Activated T-helper 1 cell treated with Interleukin-2 at 50 U/mL for 16 hours (primary cell): Measurements from ENCODE around the gene SCRG1.

Experiments used
- DNase-seq: peaks from one replicate; pipeline ENCODE4 v3.0.0-alpha.2; 2020; ENCODE audit warnings: low read depth

The SCRG1 gene

DNA sequence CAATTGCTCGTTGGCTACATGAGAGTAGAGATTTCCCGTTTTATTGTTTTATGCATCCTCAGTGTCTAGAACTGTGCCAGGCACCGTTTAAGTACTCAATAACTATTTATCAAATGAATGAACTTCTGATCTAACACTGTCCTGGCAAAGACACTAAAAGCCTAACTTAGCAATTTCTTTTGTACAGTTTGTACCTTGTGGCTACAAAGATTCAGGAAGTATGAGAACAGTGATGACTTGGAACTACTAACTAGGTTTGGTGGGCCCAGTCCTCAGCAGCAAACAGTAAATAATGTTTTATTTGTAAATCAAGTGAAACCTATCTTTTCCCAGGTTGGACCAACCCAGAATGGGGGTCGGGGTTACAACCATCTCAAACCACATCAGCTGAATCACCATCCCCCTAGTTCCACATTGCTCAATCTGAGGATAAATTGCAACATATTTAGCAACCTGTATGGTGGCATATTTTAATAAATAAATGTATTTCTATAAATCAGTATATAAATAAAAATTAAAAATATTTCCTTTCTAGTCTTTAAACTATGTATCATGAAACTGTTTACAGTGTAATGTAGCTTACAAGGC lies 12.3 kb upstream of the SCRG1 start:
- DNase-seq, result no peak

DNA sequence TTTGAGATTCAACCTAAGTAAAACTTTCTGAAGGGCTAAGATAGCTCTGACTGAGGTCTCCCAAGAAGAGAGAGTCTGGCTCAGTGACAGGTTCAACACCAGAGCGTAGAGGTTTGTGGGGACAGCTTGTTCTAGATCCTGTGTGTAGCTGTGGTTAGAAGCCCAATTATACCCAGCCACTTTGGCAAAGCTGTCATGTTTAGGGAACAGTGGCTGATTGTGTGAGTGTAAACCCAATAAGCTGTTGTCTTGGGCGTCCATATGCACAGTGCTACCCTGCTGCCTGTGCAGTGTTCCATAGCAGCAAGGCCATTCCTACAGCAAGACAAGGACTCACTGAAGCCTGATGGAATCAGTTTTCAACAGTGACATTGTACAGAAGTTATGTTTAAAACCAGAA lies 11.2 kb upstream of the SCRG1 start:
- no peak for DNase-seq

DNA sequence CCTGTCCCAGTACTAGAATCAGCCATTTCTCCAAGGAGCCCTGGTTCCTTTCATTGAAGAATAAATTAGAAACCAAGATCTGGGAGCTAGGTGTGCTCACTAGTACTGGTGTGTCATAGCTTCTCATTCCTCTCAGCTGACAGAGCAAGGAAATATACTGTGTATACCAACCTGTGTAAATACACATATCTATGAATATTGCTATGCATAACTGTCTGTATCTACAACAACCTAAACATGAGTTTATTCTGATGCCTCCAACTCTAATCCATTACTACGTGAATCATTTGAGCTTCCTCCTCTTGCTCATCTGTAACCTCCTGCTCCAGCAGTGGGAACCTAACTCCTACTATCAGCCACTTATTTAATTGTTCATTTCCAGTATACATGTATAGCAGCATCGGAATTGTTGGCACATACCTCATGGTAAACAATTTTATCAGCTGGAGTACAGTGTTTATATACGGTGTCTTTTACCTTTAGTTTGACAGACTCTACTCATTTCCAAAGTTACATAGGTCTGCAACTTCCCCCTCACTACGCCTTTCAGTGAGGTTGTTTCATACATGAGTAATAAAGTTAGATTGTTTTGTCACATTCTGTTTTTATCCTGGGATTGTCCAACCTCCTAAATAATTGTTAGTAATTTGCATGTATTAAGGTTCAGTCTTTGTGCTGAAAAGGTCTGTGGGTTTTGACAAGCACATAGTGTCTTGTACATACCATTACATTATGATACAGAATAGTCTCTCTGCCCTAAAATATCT lies 7.1 kb upstream of the SCRG1 start:
- no peak for DNase-seq

DNA sequence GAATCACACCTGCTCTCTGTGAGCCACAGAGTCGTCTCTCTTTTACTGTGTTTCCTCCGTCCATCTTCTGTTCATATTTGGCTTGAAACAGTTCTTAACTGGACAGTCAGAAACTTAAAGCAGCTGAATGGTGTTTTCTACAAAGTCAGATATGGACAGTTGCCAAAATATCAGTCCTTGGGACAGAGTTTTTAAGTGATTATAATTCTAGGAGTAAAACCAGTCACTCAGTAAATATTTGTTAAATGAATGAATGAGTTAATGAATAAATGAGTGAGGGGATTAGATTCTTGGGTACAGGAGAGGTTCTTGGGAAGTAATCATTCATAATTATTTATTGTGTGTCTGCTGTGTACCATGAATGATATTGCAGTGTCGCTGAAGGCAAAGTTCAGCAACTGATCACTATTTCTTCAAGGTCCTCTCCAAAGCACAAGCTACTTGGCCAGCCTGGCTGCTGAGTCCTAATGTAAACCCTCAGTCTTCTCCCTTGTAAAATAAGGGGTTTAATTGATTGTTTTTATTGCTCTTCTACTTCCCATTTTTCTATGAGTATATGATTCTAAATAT lies 5.5 kb upstream of the SCRG1 start:
- DNase-seq, result no peak

DNA sequence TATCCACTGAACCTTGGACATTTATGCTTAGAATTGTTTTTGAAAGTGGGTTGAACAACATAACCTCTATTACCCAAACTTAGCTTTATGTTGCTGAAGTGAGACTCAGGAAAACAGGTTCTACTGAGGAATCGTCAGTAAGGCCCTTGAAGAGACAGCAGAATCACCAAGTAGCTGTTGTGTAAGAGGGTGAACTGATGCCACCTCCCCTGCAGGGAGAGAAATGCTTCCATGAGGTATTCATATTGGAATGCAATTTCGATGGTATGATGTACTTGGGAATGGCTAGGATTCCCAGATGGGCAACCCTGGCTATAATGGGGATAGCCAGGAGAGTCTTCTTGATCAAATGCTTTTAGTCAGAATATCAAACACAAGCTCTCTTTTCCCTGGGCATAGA lies 4.1 kb upstream of the SCRG1 start:
- DNase-seq, result no peak

DNA sequence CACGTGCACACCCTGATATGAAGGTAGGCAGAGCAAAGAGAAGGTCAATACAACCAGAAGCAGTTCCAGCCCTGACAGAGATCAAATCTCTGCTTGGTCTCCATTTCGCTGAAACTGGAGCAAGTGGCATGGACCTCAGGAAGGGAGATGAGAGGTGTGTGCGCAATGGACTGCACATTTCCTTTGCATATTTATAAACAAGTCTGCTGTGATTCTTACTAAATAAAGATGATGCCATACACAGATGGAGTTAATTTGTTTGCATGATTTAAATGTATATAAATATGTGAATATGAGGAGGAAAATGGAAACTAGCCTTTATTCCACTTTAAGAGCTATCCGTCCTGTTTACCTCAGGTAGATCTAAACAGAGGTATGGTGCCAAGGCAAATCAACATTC lies 2.1 kb upstream of the SCRG1 start:
- DNase-seq, result no peak

DNA sequence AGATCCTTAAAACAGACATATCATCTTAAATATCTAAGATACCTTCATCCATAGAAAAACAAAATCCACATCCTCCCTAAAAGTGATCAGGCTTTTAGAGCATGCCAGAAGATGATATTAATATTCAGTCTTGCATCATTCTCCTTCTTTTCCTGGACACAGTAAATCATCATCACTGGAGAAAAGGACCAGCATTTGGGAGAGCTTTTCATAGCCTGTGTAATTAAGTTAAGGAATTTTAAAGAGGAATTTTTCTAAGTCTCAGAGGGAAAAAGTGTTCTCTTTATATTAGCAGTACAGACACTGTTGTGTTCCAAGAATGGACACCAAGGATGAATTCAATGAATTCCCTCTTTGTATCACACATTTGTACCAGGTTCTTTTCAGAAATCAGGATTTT lies 696 bp downstream of the SCRG1 start:
- DNase-seq, result no peak

DNA sequence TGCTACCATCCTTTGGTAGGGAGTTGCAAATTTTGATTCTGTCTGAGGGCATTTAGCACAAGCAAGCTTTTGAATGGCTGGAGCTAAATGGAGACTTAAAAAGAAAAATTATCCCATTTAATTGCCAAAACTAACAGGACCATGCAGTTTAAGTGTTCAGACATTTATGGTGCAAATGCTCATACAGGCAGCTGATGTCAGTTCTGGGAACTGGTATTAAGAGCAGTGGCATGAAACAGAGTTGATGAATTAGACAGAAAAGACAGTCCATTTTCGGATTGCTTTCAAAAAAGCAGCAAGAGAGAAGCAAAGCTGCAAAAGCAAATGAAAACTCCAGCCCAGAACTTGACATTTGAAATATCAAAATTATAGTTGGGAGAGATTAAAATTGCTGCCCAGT lies 1.3 kb downstream of the SCRG1 start:
- DNase-seq, result no peak

DNA sequence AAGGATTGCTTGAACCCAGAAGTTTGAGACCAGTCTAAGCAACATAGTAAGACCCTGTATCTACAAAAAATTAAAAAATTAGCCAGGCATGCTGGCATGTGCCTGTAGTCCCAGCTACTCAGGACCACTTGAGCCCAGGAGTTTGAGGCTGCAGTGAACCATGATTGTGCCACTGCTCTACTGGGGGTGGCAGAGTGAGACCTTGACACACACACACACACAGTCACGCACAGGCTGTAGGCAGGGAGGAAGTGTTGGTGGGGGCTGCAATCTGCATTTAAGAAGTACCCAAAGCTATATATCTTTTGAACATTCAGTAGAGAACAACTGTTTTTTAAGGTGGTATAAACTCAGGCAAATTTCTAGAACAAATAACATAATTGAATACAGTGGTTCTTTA lies 7.2 kb downstream of the SCRG1 start:
- DNase-seq, result no peak

DNA sequence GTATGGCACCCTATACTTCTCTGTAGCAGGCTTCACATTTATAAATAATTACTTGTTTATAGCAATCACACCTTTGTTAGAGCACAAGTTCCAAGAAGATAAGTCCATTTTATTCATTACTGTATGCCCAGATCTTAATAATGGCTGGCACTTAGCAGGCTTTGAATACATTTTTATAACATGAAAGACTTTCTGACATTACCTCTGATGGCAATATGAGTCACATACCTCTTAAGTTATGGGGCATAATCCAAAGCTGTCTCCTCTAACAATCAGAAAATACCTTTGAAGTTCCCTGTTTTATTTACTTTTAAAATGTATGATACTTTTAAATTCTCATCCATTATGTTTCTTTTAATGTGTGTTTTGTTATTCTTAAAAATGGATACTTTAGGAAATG lies 12.2 kb downstream of the SCRG1 start:
- no peak for DNase-seq

DNA sequence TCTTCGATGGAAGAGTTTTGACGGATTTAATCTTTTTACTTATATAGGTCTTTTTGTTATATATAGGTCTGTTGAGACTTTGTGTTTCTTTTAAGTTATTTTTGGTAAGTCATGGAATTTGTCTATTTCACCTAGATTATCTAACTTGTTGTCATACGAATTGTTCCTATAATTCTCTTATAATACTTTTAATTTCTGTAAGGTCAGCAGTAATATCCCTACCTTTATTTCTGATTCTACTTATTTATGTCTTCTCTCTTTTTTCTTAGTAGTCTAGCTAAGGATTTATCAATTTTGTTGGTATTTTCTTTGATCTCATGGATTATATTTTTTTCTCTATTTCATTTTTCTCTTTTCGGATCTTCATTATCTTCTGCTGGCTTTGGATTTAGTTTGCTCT lies 16.6 kb downstream of the SCRG1 start:
- DNase-seq, result no peak

DNA sequence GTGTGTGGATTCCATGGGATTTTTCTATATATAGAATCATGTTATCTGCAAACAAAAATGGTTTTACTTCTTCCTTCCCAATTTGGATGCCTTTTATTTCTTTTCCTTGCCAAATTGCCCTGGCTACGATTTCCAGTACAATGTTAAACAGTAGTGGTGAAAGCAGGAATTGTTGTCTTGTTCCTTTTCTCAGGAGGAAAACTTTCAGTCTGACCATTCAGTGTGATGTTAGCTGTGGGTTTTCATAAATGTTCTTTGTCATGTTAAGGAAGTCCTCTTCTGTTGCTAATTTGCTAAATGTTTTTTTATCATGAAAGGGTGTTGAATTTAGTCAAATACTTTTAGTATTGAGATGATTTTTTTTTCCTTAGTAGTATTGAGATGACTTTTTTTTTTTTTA lies 17.3 kb downstream of the SCRG1 start:
- DNase-seq, result no peak

DNA sequence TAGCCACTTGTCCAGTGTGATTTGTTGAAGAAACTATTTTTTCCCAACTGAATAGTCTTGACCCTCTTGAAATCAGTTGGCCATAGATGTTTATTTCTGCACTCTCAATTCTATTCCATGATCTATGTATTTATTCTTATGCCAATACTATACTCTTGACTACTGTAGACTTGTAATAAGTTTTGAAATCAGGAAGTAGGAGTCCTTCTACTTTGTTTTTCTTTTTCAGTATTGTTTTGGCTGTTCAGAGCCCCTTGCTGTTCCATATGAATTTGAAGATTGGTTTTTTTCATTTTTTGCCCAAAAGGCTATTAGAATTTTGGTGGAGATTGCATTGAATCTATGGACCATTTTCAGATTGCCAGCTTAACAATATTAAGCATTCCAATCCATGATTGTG lies 17.9 kb downstream of the SCRG1 start:
- no peak for DNase-seq

DNA sequence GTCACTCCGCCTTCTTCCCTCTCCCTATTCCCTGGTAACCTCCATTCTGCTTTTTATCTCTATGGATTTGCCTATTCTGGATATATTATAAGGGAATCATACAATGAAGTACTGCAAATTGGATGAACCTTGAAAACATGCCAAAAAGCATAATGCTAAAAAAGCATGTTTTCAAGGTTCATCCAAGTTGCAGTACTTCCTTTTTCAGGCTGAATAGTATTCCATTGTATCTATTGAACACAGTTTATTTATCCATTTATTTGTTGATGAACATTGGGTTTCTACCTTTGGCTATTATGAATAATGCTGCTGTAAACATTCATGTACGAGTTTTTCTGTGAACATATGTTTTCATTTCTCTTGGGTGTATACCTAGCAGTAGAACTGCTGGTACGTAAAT lies 19.0 kb downstream of the SCRG1 start:
- no peak for DNase-seq

DNA sequence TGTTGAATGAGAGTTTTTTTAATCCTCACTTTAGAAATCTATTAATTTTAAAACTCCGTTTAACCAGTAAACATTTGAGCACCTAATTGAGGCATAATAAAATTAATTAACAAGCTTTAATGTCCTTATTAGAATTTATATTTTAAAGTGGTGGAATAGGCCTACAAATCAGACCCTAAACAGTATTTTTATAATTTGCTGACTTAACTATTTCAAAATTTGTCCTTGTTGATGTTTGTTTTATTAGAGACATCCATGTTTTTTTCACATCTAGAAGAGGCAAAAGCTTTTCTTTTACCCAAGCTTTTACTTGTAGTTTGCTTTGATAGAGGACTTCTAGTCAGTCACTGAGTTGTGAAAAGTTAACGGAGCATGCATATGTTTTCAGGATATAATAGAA lies 24.3 kb downstream of the SCRG1 start:
- no peak for DNase-seq

DNA sequence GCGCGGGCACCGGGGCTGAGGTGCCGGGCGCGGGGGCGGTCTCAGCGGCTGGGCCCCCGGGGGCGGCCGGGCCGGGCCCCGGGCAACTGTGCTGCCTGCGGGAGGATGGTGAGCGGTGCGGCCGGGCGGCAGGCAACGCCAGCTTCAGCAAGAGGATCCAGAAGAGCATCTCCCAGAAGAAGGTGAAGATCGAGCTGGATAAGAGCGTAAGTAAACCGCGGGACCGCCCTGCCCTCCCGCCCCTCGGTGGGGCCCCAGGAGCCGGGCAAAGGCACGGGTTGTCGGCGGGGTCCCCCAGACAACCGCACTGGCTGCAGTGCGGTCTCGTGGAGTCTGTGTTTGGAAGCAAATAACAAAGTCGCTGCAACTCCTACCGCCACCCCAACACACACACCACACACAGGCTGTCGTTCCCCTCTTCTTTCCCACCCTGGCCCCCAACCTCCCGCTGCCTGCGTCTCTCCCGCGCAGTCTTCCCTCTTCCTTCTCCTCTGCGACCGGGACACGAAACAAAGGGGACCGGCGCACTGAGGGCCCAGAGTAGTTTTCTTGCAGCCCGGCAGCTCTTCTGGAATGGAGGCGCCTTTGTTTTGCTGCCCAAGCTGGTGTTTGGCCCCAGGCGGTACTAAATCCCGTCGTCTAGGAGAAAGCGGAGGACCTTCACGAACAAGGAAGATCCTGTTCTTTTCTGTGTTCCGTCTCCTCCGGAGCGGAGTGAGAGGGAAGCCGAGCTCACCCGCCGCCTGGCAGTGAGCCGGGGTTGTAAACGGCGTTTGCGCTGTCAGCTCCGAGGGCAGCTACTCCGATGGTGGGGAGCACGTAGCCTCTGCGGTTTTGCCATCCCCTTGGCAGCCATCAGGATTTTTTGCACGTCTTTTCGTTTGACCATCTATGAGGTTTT lies 27.4 kb downstream of the SCRG1 start:
- DNase-seq, result peak; percentile 25

DNA sequence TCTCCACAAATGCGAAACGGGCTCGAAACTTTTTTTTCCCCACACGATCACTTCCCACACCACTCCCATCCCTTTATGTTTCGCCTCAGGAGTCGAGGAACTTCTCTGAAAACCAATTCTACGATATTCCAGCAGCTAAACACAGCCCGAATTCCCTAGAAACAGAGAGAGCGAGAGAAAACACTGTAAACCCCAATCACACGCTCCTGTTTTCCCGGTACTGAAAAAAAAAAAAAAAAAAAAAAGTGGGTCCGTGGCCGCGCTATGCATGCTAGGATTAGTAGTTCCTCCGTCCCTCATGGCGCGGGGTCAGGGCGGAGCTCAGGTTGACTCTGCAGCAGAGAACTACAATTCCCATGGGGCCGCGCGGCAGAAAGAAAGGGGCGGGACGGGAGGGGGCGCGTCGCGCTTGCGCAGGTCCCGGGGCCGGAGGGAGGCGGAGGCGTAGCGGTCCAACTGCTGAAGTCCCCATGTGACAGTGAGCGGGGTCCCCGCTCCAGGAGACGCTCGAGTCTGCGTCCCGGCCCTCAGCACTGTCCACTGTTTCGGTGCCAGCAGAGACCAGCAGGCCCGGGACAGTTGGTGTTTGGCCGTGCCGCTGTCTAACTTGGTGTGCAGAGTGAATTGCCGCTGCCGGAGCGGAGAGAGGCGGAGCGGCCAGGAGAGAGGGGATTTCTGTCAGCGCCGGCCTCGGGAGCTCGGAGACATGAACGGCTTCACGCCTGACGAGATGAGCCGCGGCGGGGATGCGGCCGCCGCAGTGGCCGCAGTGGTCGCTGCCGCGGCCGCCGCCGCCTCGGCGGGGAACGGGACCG lies 28.2 kb downstream of the SCRG1 start, which contains the start of gene SAP30:
Gene SAP30 (plus strand): TSS at position 478 of the 815 bp plus-strand sequence. CDS start 229 bp downstream, at position 707.
- DNase-seq, result peak; percentile 93

DNA sequence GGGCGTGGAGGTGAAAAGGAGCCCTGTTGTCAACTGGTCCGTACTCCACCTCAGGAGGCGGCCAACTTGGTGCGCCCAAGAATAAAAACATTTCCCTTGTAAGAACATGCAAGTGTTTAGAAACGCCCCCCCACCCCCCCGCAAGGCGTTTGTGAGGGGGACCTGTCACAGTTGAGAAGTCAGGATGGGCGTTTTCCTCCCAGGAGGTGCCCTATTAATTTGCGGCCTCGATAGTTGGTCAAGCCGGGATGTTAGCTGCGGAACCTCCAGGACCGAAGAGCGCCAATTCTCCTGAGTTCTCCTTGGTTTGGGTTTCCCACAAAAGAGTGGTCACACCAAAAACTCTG lies 28.8 kb downstream of the SCRG1 start:
- peak; percentile 30 for DNase-seq

DNA sequence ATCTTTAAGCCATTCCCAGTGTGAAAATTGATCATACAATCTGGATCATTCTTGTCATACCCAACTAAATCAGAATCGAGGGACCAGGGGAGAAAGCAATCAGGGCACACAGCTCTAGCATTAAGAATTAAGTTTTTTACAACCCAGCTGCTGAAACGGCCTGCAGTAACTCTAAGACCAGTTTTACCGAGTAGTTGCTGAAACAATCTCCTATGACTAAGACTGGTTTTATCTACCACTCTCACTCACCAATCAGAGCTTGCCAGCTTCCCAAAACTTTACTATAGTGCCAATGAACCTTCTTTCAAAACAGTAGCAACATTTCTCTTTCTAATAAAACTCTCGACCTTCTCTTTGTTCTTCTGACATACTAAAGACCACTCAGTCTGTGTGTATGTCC lies 31.0 kb downstream of the SCRG1 start:
- no peak for DNase-seq

DNA sequence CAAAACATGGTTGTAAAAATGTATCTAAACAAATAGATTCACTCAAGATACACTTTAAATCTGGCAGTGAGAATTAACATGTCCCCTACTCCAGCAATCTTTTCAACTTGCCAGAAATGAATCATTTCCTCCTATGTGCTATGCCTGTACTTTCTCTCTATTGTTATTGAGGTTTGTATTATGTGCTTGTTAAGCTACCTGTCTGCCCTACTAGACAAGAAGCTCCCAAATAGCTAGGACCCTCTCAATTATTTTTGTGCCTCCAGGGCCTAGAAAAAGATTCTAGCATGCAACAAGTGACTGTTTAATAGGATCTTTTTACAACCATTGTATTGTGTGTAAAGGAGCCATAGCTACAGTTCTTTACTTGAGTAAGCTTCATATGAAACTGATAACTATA lies 31.6 kb downstream of the SCRG1 start:
- DNase-seq, result no peak

DNA sequence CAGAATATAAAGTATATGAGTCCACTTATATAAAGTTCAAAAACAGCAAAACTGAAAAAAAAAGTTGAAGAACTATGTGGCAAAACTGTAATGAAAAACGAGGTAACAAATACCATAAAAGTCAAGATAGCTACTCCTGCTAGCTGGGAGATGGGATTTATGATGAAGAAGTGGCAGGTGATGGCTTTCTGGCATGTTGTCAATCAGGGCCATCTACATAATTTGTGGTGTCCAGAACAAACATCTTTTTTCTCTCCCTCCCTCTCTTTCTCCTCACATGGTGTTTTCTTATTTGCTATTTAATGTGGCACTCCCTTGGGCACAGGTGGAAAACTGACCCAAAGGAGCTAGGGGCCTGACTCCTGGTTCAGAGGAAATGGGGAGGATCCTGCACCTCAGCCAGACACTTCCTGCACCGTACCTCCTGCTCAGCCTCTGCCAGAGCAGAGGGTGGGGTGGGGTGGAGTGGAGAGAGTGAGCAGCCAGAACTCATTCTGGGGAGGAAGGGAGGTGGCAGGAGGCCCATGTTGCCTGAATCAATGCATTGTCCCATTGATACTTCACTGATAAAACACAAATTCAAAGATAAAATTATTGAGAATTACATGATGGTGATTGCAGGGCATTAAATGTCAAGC lies 33.4 kb downstream of the SCRG1 start:
- DNase-seq, result no peak
